ENCODE results near the gene SH3BP4.

The SH3BP4 gene

GRCh38 chr2:234951664-234952269, at the start of gene SH3BP4:
Gene SH3BP4 (plus strand): TSS chr2:234952017. CDS start chr2:235035003, 82,986 bp downstream.
- Mint-ChIP-seq H3K4me1 (peaks cover 7% of the 10 kb centered on the region), H3K4me3 (peak within 1 kb of the TSS; percentile 62), H3K36me3 (no peaks in the 10 kb centered on the region), H3K27me3 (peaks cover 69% of the 10 kb centered on the region), H3K9me3 (no peaks in the 10 kb centered on the region), H3K27ac (no peak within 1 kb of the TSS)
- CTCF ChIA-PET, result no interaction called here
- peak; percentile 58 for DNase-seq

- DNase-seq, result no peak
- Mint-ChIP-seq H3K9me3 (no peaks in the 10 kb centered on the region), H3K27me3 (peaks cover 4% of the 10 kb centered on the region), H3K27ac (no peak overlapping the region), H3K4me3 (no peak overlapping the region), H3K4me1 (no peaks in the 10 kb centered on the region), H3K36me3 (no peaks in the 10 kb centered on the region)
- CTCF ChIA-PET, result no interaction called here
These were observed 47.0 kb upstream of the SH3BP4 start for GRCh38 chr2:234904785-234905184.

- DNase-seq, result no peak
- CTCF ChIA-PET, result no interaction called here
- Mint-ChIP-seq H3K36me3 (no peaks in the 10 kb centered on the region), H3K4me3 (no peak overlapping the region), H3K27ac (no peak overlapping the region), H3K4me1 (no peaks in the 10 kb centered on the region), H3K9me3 (no peaks in the 10 kb centered on the region), H3K27me3 (peaks cover 4% of the 10 kb centered on the region)
These were observed 46.1 kb upstream of the SH3BP4 start for GRCh38 chr2:234905547-234906265.

GRCh38 chr2:234910186-234910679, 41.6 kb upstream of the SH3BP4 start:
- no peaks in the 10 kb centered on the region for H3K9me3 Mint-ChIP-seq
- peaks cover 4% of the 10 kb centered on the region for H3K27me3 Mint-ChIP-seq
- no peaks in the 10 kb centered on the region for H3K36me3 Mint-ChIP-seq
- no peak for DNase-seq
- CTCF ChIA-PET, result no interaction called here
- no peaks in the 10 kb centered on the region for H3K4me1 Mint-ChIP-seq
- no peak overlapping the region for H3K27ac Mint-ChIP-seq
- H3K4me3 Mint-ChIP-seq, result no peak overlapping the region

- Mint-ChIP-seq H3K27me3 (peaks cover 4% of the 10 kb centered on the region), H3K4me1 (no peaks in the 10 kb centered on the region), H3K27ac (no peak overlapping the region), H3K36me3 (no peaks in the 10 kb centered on the region), H3K9me3 (no peaks in the 10 kb centered on the region), H3K4me3 (no peak overlapping the region)
- DNase-seq, result no peak
- CTCF ChIA-PET, result no interaction called here
These were observed 40.5 kb upstream of the SH3BP4 start for GRCh38 chr2:234911271-234911670.

GRCh38 chr2:234912437-234912836, 39.4 kb upstream of the SH3BP4 start:
- no peak for DNase-seq

GRCh38 chr2:234913208-234913626, 38.6 kb upstream of the SH3BP4 start:
- Mint-ChIP-seq H3K27ac (no peak overlapping the region), H3K36me3 (no peaks in the 10 kb centered on the region), H3K9me3 (no peaks in the 10 kb centered on the region), H3K27me3 (peaks cover 4% of the 10 kb centered on the region), H3K4me1 (no peaks in the 10 kb centered on the region), H3K4me3 (no peak overlapping the region)
- no peak for DNase-seq
- CTCF ChIA-PET, result no interaction called here

More at GRCh38 chr2:234912437-234912836, 39.4 kb upstream of the SH3BP4 start:
- Mint-ChIP-seq H3K27ac (no peak overlapping the region), H3K27me3 (peaks cover 4% of the 10 kb centered on the region), H3K4me3 (no peak overlapping the region), H3K36me3 (no peaks in the 10 kb centered on the region), H3K9me3 (no peaks in the 10 kb centered on the region), H3K4me1 (no peaks in the 10 kb centered on the region)
- CTCF ChIA-PET, result no interaction called here

GRCh38 chr2:234914371-234915154, 37.3 kb upstream of the SH3BP4 start:
- no peak for DNase-seq
- H3K9me3 Mint-ChIP-seq, result no peaks in the 10 kb centered on the region
- H3K27ac Mint-ChIP-seq, result no peak overlapping the region
- CTCF ChIA-PET, result no interaction called here
- no peaks in the 10 kb centered on the region for H3K27me3 Mint-ChIP-seq
- no peak overlapping the region for H3K4me3 Mint-ChIP-seq
- H3K36me3 Mint-ChIP-seq, result no peaks in the 10 kb centered on the region
- H3K4me1 Mint-ChIP-seq, result no peaks in the 10 kb centered on the region

- Mint-ChIP-seq H3K27me3 (no peaks in the 10 kb centered on the region), H3K9me3 (no peaks in the 10 kb centered on the region), H3K4me1 (no peaks in the 10 kb centered on the region), H3K27ac (no peak overlapping the region), H3K36me3 (no peaks in the 10 kb centered on the region), H3K4me3 (no peak overlapping the region)
- CTCF ChIA-PET, result no interaction called here
- DNase-seq, result no peak
These were observed 35.1 kb upstream of the SH3BP4 start for GRCh38 chr2:234916674-234917073.

GRCh38 chr2:234917211-234917975, 34.4 kb upstream of the SH3BP4 start:
- no peaks in the 10 kb centered on the region for H3K27me3 Mint-ChIP-seq
- H3K4me1 Mint-ChIP-seq, result no peaks in the 10 kb centered on the region
- H3K36me3 Mint-ChIP-seq, result no peaks in the 10 kb centered on the region
- no peaks in the 10 kb centered on the region for H3K9me3 Mint-ChIP-seq
- no peak overlapping the region for H3K27ac Mint-ChIP-seq
- CTCF ChIA-PET, result no interaction called here
- DNase-seq, result no peak
- H3K4me3 Mint-ChIP-seq, result no peak overlapping the region

GRCh38 chr2:234919711-234920110, 32.1 kb upstream of the SH3BP4 start:
- CTCF ChIA-PET, result no interaction called here
- no peak for DNase-seq

GRCh38 chr2:234920836-234921235, 31.0 kb upstream of the SH3BP4 start:
- Mint-ChIP-seq H3K36me3 (no peaks in the 10 kb centered on the region), H3K9me3 (no peaks in the 10 kb centered on the region), H3K27ac (no peak overlapping the region), H3K4me3 (no peak overlapping the region), H3K4me1 (no peaks in the 10 kb centered on the region), H3K27me3 (no peaks in the 10 kb centered on the region)
- CTCF ChIA-PET, result no interaction called here
- no peak for DNase-seq

More at GRCh38 chr2:234919711-234920110, 32.1 kb upstream of the SH3BP4 start:
- Mint-ChIP-seq H3K36me3 (no peaks in the 10 kb centered on the region), H3K9me3 (no peaks in the 10 kb centered on the region), H3K4me3 (no peak overlapping the region), H3K27me3 (no peaks in the 10 kb centered on the region), H3K27ac (no peak overlapping the region), H3K4me1 (no peaks in the 10 kb centered on the region)

- Mint-ChIP-seq H3K9me3 (no peaks in the 10 kb centered on the region), H3K4me1 (no peaks in the 10 kb centered on the region), H3K27me3 (peaks cover 6% of the 10 kb centered on the region), H3K36me3 (no peaks in the 10 kb centered on the region), H3K27ac (no peak overlapping the region), H3K4me3 (no peak overlapping the region)
- no peak for DNase-seq
- CTCF ChIA-PET, result interaction anchor here (1.5 kb wide), 1 partner anchor 837 kb away, joined by 3 read pairs; no protein-coding TSS in a partner anchor
These were observed 22.8 kb upstream of the SH3BP4 start for GRCh38 chr2:234929002-234929401.

GRCh38 chr2:234930397-234930796, 21.4 kb upstream of the SH3BP4 start:
- DNase-seq, result no peak
- no peaks in the 10 kb centered on the region for H3K36me3 Mint-ChIP-seq
- CTCF ChIA-PET, result interaction anchor here (1.5 kb wide), 1 partner anchor 835 kb away, joined by 3 read pairs; no protein-coding TSS in a partner anchor
- H3K4me3 Mint-ChIP-seq, result no peak overlapping the region
- peaks cover 6% of the 10 kb centered on the region for H3K27me3 Mint-ChIP-seq
- H3K9me3 Mint-ChIP-seq, result no peaks in the 10 kb centered on the region
- H3K4me1 Mint-ChIP-seq, result no peaks in the 10 kb centered on the region
- H3K27ac Mint-ChIP-seq, result no peak overlapping the region

All from activated naive CD4-positive, alpha-beta T cell treated with anti-CD3 and anti-CD28 coated beads, Interleukin-2, amount 10 ng/mL, durations not matched to agents 7 days and 5 days (primary cell).